ENCODE results near the gene LINS1.
"Not testable (repeated sequence)": the region's sequence is repeated elsewhere in the genome, so short reads cannot be mapped to it uniquely, and the experiment has no call there.

Gene LINS1

DNA sequence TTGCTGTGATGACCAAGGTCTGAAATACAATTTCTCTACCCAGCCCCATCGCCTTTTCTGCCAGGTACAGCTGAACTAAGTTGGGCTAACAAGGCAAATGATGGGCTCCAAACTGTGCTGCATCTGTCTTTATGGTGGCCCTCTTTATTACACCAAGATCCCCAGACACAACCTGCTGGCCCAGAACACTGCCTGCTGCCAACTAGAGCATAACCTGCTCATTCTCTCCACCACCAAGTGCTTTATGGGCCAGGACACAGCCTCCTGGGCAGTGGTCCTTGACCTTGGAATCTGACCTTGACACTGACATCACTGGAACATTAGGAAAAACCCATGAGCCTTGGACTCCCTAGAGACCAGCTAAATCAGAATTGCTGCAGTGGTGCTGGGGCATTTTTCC lies 3.3 kb downstream of the LINS1 start:
- no peak for DNase-seq

DNA sequence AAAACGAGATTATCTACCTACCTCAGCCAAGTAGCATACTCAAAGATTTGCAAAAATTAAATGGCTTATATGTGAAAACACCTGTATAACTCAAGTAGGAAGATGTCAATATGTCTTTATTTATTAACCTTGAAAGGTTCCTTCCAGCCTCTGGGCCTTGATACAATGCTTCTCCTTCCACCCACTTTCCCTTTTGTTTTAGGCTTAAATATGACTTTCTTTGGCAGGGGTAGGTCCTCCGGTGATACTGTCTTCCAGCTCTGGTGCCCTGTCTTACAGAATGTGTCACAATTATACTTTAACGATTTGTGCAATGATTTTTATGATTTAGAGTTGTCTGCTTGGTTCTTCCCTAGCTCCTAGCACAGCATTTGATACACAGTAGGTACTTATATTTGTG lies 4.1 kb downstream of the LINS1 start:
- DNase-seq, result no peak

DNA sequence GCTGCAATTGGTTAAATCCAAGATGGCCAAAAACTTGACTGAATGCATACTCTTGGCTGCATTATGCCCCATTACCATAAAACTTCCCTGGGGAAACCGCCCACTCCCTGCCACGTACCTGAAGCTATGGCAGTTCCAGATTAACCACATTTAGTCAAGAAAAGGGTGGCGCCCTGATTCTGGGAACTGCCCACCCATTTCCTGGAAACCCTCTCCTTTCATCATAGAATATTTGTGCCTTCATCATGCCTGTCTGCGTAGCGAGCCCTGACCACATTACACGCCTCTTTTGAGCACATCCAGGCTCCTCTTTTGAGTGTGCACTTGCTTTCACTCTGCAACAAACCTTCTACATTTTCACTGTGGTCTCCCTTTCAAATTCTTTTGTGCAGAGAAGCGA lies 5.2 kb downstream of the LINS1 start:
- DNase-seq, result peak; percentile 65

DNA sequence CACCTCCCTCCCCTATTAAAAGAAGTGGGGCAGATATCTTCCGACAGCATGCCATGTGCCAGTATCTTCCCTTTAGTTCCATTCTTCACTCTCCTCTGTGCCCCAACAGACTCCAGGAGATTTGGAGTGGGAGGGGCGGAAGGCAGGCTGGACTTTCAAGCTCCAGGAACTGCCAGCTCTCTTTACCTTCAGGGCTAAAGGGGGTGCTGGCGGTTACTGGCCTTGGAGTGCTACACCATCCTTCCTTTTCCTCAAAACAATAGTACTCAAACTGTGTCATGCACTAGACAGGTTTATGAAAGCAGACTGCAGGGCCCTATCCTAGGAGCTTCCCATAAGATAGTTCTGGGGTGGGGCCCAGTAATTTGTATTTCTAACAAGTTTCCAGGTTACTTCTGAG lies 6.0 kb downstream of the LINS1 start:
- DNase-seq, result no peak

DNA sequence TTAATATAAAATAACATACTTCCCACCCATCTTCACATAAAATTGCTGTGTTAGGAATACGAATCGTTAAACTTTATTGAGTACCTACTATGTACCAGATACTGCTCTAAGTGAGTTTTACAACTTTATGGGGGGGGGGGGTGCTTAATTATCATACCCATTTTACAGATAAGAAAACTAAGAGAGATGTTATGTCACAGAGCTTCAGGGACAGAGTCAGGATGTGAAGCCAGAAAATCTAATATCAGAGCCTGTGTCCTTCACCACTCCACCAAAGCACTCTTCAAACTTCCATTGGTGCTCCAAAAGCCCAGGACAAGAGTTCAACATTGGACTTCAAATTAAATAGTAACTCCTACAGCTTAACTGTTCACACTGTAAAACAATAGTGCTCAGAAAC lies 8.6 kb downstream of the LINS1 start:
- no peak for DNase-seq

DNA sequence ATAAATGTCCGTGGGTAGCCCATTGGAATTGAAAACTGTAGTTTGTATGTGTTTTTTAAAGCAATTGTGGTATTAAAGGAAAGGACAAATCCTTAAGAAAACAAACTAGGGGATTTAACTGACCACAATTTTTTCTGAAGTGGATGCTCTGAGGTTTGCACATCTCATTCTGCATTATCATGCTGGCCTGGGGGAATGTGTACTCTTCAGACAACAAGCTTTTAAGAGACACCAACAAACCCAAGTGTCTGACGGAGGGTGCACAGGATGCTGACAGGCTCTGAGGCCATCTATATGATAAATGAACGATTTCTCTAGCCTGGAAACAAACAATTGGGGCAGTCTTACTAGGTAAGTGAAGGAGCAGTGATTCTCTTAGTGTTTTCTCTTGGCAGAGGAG lies 9.1 kb downstream of the LINS1 start:
- no peak for DNase-seq

DNA sequence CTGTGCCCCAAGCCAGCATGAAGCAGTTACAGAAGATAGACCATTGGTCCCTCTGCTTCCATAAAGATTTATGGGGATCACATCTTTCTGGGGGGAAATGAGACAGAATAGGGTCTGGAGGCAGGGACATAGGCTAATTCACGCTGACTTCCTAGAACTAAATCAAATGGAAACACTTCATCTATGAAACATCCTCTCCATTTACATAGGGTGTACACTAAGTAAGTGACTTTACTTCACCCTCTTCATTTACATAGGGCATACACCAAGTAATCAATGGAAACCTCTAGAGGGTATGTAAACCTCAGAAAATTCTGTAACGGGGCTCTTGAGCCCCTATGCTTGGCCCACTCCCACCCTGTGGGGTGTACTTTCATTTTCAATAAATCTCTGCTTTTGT lies 10.1 kb downstream of the LINS1 start:
- no peak for DNase-seq

DNA sequence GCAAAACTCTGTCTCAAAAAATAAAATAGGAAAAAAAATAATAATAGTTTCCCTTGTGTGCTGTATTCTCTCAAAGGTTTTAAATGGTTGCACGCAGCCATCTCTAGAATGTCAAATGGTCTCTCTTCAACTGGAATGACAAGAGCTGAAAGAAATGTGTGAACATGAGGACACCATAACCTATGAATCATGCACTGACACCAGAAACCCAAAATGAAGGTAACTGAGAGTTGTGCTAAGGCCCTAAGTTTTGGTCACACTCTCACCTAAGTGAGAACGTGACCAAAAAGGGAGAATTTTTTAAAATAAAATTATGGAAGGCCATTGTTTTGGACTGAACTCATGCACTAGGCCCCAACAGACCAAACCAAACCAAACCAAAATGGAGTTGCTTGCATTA lies 10.8 kb downstream of the LINS1 start:
- not testable (repeated sequence) for DNase-seq

DNA sequence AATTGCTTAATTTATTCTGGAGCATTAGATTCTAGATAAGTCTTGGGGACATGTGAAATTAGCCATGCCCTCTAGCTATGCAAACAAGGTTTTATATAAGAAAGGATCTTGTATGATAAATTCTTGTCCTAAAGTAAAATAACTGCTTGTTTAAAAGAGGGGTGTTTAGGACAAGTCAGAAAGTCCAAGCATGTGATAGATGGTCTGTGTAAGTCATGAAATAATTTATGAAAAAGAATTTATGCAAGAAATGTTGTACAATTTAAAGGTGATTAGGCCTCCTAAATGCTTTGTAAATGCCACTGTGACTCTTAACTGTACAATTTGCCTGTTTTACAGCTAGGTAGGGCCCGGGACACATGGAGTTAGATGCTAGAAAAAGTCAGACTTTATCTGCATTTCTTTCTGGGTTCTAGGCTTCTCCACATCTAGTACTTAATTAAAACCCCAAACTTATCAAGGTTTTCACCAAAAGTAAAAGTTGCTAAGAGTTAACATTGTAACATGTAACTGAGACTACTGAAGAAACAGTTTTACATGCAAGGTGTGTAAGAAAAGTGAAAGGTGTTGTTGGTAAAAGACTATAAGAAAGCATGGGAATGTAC lies 13.2 kb downstream of the LINS1 start:
- peak; percentile 43 for DNase-seq

DNA sequence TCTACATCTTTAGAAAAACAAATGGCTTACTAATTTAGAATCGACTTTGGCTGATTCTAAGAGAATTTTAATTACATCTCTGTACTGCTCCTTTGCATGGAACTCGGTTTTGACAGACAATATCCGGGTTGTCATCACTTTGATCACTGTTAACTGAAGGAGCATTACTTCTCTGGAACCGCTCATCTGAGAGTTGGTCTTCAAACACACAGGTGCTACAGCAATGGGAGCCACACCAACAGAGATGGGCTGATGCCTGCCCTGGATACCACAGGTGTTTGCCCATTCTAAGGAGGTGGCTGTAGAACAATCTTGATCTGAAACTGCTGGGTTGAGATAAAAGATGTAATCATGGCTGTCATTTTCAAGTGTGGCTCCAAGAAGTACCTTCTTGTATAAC lies 21.6 kb downstream of the LINS1 start:
- DNase-seq, result no peak

DNA sequence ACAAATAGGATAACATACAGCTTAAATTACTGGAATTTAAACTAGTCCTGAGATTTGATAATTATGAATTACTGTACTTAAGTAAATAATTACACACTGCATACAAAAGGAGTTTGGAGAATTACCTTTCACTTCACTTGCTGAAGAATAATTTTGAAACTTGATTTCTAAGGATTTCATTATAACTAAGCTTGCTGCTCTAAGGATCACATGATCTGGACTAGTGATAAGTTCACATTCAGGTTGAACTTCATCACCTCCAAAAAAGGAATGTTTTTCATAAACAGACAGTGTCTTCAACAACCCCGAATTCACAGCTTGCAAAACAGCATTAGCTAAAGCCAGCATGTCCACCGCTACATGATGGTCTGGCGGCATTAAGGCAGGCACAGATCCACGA lies 28.5 kb downstream of the LINS1 start:
- DNase-seq, result no peak

DNA sequence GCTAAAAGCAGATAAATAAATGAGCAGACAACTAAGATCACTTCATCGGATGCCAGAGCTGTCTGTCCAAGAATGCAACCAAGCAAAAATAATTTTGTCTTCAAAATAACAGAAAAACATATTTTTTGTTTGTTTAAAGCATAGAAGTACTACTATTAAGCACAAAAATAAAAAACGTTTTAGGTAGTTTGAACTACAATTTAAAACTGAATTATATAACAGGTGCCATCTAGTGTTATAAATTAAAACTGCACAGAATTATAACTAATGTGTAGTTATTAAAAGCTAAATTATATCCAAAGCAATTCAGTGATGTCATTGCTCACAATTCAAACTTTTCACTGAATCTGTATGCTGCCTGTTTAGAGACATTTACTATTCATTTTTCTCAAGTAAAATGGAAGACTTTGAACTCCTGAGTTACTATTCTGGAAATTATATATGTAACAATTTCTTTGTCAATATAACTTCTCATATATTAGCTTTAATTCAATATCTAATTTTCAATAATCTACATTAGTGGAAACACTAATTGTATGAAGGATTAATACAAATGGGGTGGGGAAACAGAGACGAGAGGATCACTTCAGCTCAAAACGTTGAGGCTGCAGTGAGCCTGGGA lies 29.5 kb downstream of the LINS1 start:
- no peak for DNase-seq

DNA sequence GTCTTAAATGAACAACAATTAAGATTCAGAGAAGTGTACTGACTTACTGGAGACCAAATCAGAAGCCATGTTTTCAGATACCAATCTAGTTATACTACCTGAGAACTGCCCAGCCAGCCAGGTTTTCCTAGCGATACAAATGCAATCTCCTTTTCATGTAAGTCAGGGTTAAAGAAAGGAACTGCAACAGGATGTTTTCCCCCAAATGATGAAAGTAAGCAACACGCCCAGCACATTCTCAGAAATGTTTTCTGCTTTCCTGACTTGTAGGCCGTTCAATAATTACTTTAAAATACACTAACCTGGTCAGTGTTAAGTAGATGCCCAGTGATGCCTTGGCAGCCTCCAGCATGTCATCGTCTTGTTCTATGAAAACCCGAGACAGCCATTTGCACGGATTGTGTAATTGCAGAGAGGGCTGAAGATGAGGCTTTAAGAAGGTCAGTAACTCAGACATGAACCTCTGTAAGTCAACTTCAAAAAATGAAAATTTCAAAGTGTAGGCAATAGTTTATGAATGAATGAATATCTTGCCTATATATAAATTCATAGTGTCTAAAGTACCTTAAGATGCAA lies 30.3 kb downstream of the LINS1 start:
- DNase-seq, result no peak

DNA sequence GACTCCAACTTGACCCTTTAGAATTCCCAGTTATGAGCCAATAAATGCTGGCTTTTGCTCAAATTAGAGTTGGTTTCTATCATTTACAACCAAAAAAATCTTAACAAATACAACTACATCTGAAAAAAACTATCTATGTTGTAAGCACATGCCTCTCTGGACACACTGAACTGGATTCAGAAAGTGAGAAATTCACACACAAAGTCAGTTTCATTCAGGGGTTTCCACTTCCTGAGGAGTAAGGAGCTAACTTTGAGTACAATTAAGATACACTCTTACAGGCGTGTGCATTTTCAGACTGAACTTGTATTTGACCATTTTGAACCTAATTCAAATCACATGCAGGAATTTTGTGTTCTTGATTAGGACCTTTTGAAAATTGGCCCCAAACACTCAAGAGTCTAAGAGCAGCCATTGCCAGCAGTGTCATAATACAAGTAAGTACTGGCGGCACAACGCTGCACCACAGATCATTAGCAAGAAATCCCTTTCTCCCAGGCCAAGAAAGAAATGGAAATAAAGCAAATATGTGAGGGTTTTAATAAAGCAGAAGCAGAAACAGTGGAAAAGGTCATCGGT lies 31.2 kb downstream of the LINS1 start:
- no peak for DNase-seq

DNA sequence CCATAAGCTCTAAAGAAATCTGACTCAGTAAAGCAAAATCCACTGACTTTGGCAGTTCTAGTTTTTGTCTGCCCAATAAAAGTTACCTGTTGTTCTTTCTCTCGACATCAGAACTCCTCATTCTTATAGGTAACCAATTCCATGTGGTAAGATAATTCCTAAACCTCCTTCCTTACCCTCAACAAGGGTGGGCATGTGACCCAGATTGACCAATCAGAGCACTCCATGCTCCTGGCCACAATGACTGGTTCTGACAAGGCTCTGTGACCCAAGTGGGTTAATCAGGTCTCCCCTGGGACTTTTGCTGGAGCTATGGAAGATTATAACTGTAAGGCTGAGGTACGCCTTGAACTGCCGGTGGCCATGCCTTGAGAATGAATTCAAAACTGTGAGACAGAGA lies 31.7 kb downstream of the LINS1 start:
- no peak for DNase-seq

DNA sequence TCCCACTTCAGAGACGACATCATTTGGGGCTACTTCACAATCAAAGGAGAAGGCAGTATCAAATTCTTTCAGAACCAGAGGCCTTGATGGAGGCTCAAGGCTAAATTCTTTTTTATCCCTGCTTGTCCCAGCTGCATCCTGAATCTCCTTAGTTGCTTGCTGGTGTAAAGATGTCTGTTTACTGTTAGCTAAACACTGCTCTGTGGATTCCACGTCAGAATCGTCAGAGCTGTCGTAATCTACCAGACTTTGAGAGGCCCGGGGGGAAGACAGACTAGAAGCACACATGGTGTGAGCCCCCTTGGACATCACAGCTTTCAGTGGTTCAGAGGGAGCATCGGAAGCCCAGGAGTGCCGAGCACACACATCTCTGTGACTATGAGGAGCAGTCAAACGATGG lies 32.6 kb downstream of the LINS1 start:
- DNase-seq, result no peak

DNA sequence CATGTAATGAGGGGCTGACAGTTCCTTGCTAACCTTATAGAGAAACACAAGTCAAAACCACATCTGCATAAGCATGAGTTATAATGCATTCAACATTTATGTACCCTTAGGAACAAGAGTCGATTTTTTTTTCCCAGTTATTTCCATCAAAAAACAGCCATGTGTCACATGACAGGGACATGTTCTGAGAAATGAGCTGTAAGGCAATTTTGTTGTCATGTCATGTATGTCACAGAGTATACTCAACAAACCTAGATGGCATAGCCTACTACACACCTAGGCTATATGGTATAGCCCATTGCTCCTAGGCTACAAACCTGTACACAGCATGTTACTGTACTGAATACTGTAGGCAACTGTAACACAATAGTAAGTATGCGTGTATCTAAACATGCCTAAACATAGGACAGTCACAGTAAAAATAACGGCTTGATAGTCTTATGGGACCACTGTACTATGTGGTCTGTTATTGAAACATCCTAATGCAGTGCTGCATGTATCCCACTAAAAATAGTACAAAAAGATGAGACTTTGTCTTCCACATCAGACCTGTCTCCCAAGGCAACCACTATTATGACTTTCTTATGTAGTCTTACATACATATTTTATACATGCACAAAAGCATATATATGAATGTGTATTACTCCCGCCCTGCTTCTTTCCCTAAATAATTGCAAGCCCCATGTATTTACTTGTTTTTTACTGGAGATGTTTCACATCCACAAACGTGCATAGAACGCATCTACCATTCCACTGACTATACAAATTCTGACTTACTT lies 34.9 kb downstream of the LINS1 start:
- no peak for DNase-seq

DNA sequence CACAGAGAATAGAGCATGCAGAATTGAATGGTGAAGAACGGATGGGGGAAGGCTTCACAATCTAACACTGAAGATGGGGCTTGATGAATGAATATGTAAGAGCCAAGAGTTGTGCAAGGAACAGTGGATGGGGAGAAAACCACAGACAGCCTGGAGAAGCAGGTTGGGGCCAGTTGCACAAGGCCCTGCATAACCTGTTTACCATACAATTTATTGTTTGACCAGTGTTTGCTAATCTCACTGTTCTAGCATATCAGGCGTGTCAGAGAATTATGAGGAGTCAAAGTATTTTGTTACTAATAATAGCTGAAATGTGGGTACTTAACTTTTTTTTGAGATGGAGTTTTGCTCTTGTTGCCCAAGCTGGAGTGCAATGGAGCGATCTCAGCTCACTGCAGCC lies 36.4 kb downstream of the LINS1 start:
- no peak for DNase-seq

DNA sequence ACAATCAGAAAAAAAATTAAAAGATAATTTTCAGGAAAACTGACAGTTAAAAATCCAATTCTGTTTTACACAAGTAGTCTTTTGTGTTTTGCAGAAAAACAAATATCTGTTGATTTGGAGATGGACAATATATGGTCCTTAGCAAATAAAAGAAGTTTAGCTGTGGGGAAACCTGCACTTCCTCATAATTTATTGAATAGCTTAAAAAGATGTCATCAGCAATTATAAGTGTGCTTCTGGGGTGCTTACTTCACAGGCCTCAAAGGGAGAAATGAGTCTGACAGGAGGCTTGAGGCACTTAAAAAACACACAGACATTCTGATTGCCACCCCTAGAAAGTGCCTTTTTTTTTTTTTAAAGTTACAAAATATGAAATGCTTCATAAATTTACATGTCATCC lies 41.7 kb downstream of the LINS1 start:
- no peak for DNase-seq

DNA sequence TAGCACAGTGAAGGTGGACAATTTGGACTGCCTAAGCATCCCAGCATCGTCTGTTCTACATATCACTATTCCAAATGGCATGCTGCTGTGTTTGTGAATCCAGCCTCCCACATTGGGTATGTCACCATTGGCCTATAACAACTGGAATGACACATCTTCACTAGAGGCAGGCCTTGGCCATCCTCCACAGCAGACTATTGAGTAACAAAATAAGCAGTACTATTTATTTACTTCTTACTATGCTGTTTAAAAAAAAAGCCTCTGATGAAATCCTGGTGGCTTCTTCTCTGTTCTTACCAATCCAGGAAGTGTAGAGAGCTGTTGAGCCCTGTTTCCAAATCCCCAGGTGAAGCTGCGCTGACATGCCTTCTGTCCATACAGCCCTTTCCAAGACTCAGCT lies 42.7 kb downstream of the LINS1 start:
- DNase-seq, result no peak

DNA sequence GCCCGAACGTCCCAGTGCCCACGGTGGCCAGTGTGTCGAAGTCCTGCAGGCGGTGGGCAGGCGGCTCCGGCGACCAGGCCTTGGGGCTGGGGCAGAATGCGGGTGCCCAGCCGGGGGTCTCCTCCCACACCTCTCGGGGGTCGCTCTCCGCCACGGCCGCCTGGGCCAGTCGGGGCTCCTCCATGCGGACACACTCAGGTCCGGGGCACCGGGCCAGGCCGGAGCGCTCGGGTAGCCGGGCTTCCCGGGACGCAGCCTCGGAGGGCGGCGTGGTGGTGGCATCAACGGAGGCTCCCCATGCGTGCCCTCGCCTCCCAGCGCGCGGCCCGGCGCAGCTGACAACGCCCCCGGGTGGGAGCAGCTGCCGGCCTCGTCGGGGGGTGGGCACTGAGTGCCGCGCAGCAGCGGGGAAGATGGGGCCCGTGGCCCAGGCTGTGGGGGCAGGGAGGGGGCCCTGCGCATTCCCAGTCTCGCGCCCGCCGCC lies 43.2 kb downstream of the LINS1 start:
- no peak for DNase-seq

DNA sequence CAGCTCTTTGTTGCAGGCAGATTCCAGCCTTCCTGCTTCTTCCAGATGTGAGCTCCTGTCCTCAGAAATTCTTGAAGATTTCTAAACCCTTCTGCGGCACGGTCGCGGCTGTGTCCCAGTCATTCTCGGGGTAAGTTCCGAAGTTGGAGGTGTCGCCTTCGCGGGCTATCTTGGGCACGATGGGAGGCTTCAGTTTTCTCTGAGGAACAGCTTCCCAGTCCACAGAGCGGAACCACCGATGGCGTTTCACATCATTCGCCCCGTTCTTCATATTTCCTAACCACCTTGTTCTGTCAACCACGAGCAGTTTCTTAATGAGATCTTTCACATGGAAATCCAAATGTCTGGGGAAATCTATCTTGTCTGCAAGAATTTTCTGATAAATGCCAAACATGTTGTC lies 48.5 kb downstream of the LINS1 start:
- DNase-seq, result no peak

DNA sequence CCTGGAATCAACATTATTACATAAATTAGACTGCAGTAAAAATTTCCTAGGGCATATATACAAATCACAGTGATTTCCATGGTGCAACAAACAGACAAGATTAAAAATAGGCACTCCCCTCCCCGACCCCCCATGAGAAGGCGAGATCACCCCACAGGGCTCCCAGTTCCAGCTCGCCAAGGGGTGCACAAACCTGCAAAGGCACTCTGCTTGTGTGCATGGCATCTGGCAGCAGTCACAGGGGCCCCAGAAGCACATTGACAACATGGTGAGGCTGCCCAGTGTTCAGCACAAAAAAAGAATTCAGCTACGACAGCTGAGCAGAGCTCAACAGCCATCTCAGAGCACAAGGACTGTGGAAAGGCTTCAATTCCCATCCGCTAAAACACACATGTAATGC lies 54.0 kb downstream of the LINS1 start:
- DNase-seq, result no peak

DNA sequence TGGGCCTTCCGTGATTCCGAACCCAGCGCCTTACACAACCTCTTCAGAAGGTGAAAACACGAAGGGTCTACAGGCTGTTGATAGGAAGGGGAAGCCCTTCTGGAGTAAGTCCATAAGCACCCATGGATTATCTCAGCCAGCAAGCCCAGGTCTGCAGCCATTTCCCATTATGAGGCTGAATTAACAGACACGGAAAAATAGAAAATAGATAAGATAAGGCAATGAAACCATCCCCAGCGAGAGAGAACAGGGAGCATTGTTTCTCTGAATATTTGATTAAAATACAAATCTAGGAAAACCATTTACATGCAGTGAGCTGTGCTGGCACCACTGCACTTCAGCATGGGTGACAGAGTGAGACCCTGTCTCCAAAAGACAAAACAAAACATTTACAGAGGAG lies 57.0 kb downstream of the LINS1 start:
- no peak for DNase-seq

All from NCI-H226 (cell line).